K562 (cell line): Measurements from ENCODE around the gene MYADML2. TPM values are rescaled to one million over a fixed set of nuclear protein-coding genes. Genes with fewer than 3 reads are reported as not detected.

Source experiments
- BRCA1 ChIP-seq, 2 experiments: fragments of 450-650 bp in 1 of 2; sonication (generic) in 1 of 2; formaldehyde crosslinking in 1 of 2; IDR thresholded peaks; 2 replicates each; pipeline versions ENCODE4 v1.5.0 to v1.6.1; 2017 to 2020; ENCODE audit warnings: mild to moderate bottlenecking in 1 of 2, missing genetic modification reagents in 1 of 2
- DACH1 ChIP-seq: fragments of 450-650 bp; IDR thresholded peaks from 2 replicates; pipeline ENCODE4 v1.6.1; 2018; ENCODE audit not compliant: partially characterized antibody
- ELK3 ChIP-seq: fragments of 450-650 bp; formaldehyde crosslinking; IDR thresholded peaks from 2 replicates; pipeline ENCODE4 v1.4.0; 2020; ENCODE audit warnings: mild to moderate bottlenecking
- ILF3 ChIP-seq: fragments of 450-650 bp; IDR thresholded peaks from 2 replicates; pipeline ENCODE4 v1.6.1; 2018; ENCODE audit warnings: antibody characterized with exemption, mild to moderate bottlenecking, moderate library complexity, borderline replicate concordance
- MIER1 ChIP-seq: fragments of 450-650 bp; IDR thresholded peaks from 2 replicates; pipeline ENCODE4 v1.6.1; 2016; ENCODE audit warnings: antibody characterized with exemption, mild to moderate bottlenecking, low read depth
- NRF1 ChIP-seq, 2 experiments: fragments of 450-650 bp; IDR thresholded peaks in 1 of 2; conservative IDR thresholded peaks in 1 of 2; 2 replicates each; pipeline ENCODE4 v1.6.1; 2014; ENCODE audit warnings: mild to moderate bottlenecking in 2 of 2
- PHTF2 ChIP-seq: fragments of 250-450 bp; sonication (Bioruptor Pico); IDR thresholded peaks from 2 replicates; pipeline ENCODE4 v1.5.0; 2021; ENCODE audit warnings: mild to moderate bottlenecking
- RAD51 ChIP-seq: fragments of 450-650 bp; IDR thresholded peaks from 2 replicates; pipeline ENCODE4 v1.7.1; 2016; ENCODE audit warnings: low read depth, mild to moderate bottlenecking, borderline replicate concordance
- SRSF1 ChIP-seq: fragments of 200-400 bp; formaldehyde crosslinking; IDR thresholded peaks from 2 replicates; pipeline ENCODE4 v1.6.1; 2017; ENCODE audit warnings: mild to moderate bottlenecking, low read depth, low read length, moderate library complexity
- U2AF2 ChIP-seq: fragments of 200-400 bp; formaldehyde crosslinking; optimal IDR thresholded peaks from 2 replicates; pipeline ENCODE3; 2017; ENCODE audit warnings: low read depth, mild to moderate bottlenecking, low read length
- ZNF165 ChIP-seq: fragments of 250-450 bp; sonication (Bioruptor Pico); IDR thresholded peaks from 2 replicates; pipeline ENCODE4 v1.4.0; 2020; ENCODE audit warnings: borderline replicate concordance
- polyA plus RNA-seq, 8 experiments: library from polyadenylated mRNA; depleted of rRNA in 4 of 8; stranded (reverse) in 5 of 8; unstranded in 3 of 8; fragments of >200 nt; fragmentation: Nextera tagmentation in 2 of 8; fragmentation: Illumina TruSeq in 1 of 8; extraction: Ambion mirVana in 2 of 8; extraction: Trizol in 1 of 8; gene quantifications; 2 replicates each; pipeline versions ENCODE4 v1.2.1 to v1.2.3, GENCODE V29; 2011 to 2014; ENCODE audit warnings: inconsistent platforms in 1 of 8, missing spikeins in 1 of 8
- total RNA-seq, 7 experiments: library from RNA; depleted of rRNA in 6 of 7; stranded (reverse); fragments of >200 nt in 6 of 7; fragmentation: Illumina TruSeq in 2 of 7; extraction: Trizol in 2 of 7; gene quantifications; 2 replicates each; pipeline versions ENCODE4 v1.2.1 to v1.2.3, GENCODE V29; 2011 to 2021; ENCODE audit warnings: low replicate concordance in 1 of 7
- TF ChIP-seq, protein P1 (sequence below), 2 experiments: IDR thresholded peaks; 2 replicates each; pipeline ENCODE4 v1.6.1; 2012; ENCODE audit warnings: improper control_type of control experiment in 2 of 2, low read depth in 2 of 2, low read length in 2 of 2, borderline replicate concordance in 1 of 2
- TF ChIP-seq, protein P2 (sequence below): fragments of 200-600 bp; sonication (generic); IDR thresholded peaks from one replicate; pipeline ENCODE4 v1.6.1; 2012; ENCODE audit warnings: mild to moderate bottlenecking, low read depth, low read length, inconsistent platforms

The MYADML2 gene
- total and polyA plus RNA-seq, 9 of the 15 experiments (the other 6 are each of a cell fraction or from before 2014, with no cell fraction given): not detected

- TF ChIP-seq U2AF2: no peak
- TF ChIP-seq PHTF2 (CRISPR knock-in tag): no peak
- no peak for TF ChIP-seq ELK3 (CRISPR knock-in tag)
- no peak for TF ChIP-seq MIER1
- no peak for TF ChIP-seq NRF1 (conservative IDR thresholded peaks at IDR 0.05 in 1 of 2, IDR thresholded peaks at IDR 0.05 in 1 of 2)
- no peak for TF ChIP-seq ILF3
- TF ChIP-seq, protein P1, sequence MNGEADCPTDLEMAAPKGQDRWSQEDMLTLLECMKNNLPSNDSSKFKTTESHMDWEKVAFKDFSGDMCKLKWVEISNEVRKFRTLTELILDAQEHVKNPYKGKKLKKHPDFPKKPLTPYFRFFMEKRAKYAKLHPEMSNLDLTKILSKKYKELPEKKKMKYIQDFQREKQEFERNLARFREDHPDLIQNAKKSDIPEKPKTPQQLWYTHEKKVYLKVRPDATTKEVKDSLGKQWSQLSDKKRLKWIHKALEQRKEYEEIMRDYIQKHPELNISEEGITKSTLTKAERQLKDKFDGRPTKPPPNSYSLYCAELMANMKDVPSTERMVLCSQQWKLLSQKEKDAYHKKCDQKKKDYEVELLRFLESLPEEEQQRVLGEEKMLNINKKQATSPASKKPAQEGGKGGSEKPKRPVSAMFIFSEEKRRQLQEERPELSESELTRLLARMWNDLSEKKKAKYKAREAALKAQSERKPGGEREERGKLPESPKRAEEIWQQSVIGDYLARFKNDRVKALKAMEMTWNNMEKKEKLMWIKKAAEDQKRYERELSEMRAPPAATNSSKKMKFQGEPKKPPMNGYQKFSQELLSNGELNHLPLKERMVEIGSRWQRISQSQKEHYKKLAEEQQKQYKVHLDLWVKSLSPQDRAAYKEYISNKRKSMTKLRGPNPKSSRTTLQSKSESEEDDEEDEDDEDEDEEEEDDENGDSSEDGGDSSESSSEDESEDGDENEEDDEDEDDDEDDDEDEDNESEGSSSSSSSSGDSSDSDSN (IDR thresholded peaks at IDR 0.05; ENCODE audit: borderline replicate concordance in 1 of 2, low read depth in 2 of 2, low read length in 2 of 2): no peak
- TF ChIP-seq ZNF165 (CRISPR knock-in tag): no peak
- no peak for TF ChIP-seq RAD51
- no peak for TF ChIP-seq SRSF1
- TF ChIP-seq DACH1: no peak
- no peak for TF ChIP-seq BRCA1 (IDR thresholded peaks at IDR 0.05)
- no peak for TF ChIP-seq BRCA1 (CRISPR knock-in tag; IDR thresholded peaks at IDR 0.05)
- TF ChIP-seq, protein P2, sequence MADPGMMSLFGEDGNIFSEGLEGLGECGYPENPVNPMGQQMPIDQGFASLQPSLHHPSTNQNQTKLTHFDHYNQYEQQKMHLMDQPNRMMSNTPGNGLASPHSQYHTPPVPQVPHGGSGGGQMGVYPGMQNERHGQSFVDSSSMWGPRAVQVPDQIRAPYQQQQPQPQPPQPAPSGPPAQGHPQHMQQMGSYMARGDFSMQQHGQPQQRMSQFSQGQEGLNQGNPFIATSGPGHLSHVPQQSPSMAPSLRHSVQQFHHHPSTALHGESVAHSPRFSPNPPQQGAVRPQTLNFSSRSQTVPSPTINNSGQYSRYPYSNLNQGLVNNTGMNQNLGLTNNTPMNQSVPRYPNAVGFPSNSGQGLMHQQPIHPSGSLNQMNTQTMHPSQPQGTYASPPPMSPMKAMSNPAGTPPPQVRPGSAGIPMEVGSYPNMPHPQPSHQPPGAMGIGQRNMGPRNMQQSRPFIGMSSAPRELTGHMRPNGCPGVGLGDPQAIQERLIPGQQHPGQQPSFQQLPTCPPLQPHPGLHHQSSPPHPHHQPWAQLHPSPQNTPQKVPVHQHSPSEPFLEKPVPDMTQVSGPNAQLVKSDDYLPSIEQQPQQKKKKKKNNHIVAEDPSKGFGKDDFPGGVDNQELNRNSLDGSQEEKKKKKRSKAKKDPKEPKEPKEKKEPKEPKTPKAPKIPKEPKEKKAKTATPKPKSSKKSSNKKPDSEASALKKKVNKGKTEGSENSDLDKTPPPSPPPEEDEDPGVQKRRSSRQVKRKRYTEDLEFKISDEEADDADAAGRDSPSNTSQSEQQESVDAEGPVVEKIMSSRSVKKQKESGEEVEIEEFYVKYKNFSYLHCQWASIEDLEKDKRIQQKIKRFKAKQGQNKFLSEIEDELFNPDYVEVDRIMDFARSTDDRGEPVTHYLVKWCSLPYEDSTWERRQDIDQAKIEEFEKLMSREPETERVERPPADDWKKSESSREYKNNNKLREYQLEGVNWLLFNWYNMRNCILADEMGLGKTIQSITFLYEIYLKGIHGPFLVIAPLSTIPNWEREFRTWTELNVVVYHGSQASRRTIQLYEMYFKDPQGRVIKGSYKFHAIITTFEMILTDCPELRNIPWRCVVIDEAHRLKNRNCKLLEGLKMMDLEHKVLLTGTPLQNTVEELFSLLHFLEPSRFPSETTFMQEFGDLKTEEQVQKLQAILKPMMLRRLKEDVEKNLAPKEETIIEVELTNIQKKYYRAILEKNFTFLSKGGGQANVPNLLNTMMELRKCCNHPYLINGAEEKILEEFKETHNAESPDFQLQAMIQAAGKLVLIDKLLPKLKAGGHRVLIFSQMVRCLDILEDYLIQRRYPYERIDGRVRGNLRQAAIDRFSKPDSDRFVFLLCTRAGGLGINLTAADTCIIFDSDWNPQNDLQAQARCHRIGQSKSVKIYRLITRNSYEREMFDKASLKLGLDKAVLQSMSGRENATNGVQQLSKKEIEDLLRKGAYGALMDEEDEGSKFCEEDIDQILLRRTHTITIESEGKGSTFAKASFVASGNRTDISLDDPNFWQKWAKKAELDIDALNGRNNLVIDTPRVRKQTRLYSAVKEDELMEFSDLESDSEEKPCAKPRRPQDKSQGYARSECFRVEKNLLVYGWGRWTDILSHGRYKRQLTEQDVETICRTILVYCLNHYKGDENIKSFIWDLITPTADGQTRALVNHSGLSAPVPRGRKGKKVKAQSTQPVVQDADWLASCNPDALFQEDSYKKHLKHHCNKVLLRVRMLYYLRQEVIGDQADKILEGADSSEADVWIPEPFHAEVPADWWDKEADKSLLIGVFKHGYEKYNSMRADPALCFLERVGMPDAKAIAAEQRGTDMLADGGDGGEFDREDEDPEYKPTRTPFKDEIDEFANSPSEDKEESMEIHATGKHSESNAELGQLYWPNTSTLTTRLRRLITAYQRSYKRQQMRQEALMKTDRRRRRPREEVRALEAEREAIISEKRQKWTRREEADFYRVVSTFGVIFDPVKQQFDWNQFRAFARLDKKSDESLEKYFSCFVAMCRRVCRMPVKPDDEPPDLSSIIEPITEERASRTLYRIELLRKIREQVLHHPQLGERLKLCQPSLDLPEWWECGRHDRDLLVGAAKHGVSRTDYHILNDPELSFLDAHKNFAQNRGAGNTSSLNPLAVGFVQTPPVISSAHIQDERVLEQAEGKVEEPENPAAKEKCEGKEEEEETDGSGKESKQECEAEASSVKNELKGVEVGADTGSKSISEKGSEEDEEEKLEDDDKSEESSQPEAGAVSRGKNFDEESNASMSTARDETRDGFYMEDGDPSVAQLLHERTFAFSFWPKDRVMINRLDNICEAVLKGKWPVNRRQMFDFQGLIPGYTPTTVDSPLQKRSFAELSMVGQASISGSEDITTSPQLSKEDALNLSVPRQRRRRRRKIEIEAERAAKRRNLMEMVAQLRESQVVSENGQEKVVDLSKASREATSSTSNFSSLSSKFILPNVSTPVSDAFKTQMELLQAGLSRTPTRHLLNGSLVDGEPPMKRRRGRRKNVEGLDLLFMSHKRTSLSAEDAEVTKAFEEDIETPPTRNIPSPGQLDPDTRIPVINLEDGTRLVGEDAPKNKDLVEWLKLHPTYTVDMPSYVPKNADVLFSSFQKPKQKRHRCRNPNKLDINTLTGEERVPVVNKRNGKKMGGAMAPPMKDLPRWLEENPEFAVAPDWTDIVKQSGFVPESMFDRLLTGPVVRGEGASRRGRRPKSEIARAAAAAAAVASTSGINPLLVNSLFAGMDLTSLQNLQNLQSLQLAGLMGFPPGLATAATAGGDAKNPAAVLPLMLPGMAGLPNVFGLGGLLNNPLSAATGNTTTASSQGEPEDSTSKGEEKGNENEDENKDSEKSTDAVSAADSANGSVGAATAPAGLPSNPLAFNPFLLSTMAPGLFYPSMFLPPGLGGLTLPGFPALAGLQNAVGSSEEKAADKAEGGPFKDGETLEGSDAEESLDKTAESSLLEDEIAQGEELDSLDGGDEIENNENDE: no peak
Observed at GRCh38 chr17:81902023-81902652, 44.9 kb downstream of the MYADML2 start, which contains the start of gene NPB (continued).
